ENCODE measurements around the gene PRKD1.

Gene PRKD1

GRCh38 chr14:29636870-29637269, 290.8 kb downstream of the PRKD1 start:
- ATAC-seq, result no peak
- TF ChIP-seq, protein P1, sequence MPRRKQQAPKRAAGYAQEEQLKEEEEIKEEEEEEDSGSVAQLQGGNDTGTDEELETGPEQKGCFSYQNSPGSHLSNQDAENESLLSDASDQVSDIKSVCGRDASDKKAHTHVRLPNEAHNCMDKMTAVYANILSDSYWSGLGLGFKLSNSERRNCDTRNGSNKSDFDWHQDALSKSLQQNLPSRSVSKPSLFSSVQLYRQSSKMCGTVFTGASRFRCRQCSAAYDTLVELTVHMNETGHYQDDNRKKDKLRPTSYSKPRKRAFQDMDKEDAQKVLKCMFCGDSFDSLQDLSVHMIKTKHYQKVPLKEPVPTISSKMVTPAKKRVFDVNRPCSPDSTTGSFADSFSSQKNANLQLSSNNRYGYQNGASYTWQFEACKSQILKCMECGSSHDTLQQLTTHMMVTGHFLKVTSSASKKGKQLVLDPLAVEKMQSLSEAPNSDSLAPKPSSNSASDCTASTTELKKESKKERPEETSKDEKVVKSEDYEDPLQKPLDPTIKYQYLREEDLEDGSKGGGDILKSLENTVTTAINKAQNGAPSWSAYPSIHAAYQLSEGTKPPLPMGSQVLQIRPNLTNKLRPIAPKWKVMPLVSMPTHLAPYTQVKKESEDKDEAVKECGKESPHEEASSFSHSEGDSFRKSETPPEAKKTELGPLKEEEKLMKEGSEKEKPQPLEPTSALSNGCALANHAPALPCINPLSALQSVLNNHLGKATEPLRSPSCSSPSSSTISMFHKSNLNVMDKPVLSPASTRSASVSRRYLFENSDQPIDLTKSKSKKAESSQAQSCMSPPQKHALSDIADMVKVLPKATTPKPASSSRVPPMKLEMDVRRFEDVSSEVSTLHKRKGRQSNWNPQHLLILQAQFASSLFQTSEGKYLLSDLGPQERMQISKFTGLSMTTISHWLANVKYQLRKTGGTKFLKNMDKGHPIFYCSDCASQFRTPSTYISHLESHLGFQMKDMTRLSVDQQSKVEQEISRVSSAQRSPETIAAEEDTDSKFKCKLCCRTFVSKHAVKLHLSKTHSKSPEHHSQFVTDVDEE (CRISPR knock-in tag; IDR thresholded peaks at IDR 0.05), result no peak
- TF ChIP-seq ESRRG (CRISPR knock-in tag; IDR thresholded peaks at IDR 0.05) (no peak), CSDC2 (CRISPR knock-in tag; IDR thresholded peaks at IDR 0.05) (no peak), RARB (CRISPR knock-in tag; IDR thresholded peaks at IDR 0.05) (no peak), TOX (CRISPR knock-in tag; IDR thresholded peaks at IDR 0.05; ENCODE audit: borderline replicate concordance) (no peak), TCF4 (CRISPR knock-in tag; IDR thresholded peaks at IDR 0.05; ENCODE audit: borderline replicate concordance) (no peak), ZFP30 (CRISPR knock-in tag; IDR thresholded peaks at IDR 0.05) (no peak), ZNF70 (CRISPR knock-in tag; IDR thresholded peaks at IDR 0.05) (no peak), BACH2 (CRISPR knock-in tag; IDR thresholded peaks at IDR 0.05; ENCODE audit: borderline replicate concordance) (no peak), ZFP3 (CRISPR knock-in tag; IDR thresholded peaks at IDR 0.05) (no peak), ISL1 (CRISPR knock-in tag; IDR thresholded peaks at IDR 0.05) (no peak), PPARA (CRISPR knock-in tag; IDR thresholded peaks at IDR 0.05; ENCODE audit: borderline replicate concordance) (no peak), GLIS3 (CRISPR knock-in tag; IDR thresholded peaks at IDR 0.05) (no peak), OSR1 (CRISPR knock-in tag; IDR thresholded peaks at IDR 0.05) (no peak), ZNF565 (CRISPR knock-in tag; conservative IDR thresholded peaks at IDR 0.05; ENCODE audit: low read depth) (no peak)
- TF ChIP-seq, protein P2, sequence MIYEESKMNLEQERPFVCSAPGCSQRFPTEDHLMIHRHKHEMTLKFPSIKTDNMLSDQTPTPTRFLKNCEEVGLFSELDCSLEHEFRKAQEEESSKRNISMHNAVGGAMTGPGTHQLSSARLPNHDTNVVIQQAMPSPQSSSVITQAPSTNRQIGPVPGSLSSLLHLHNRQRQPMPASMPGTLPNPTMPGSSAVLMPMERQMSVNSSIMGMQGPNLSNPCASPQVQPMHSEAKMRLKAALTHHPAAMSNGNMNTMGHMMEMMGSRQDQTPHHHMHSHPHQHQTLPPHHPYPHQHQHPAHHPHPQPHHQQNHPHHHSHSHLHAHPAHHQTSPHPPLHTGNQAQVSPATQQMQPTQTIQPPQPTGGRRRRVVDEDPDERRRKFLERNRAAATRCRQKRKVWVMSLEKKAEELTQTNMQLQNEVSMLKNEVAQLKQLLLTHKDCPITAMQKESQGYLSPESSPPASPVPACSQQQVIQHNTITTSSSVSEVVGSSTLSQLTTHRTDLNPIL (CRISPR knock-in tag; IDR thresholded peaks at IDR 0.05; ENCODE audit: low read depth), result no peak
- TF ChIP-seq, protein P3, sequence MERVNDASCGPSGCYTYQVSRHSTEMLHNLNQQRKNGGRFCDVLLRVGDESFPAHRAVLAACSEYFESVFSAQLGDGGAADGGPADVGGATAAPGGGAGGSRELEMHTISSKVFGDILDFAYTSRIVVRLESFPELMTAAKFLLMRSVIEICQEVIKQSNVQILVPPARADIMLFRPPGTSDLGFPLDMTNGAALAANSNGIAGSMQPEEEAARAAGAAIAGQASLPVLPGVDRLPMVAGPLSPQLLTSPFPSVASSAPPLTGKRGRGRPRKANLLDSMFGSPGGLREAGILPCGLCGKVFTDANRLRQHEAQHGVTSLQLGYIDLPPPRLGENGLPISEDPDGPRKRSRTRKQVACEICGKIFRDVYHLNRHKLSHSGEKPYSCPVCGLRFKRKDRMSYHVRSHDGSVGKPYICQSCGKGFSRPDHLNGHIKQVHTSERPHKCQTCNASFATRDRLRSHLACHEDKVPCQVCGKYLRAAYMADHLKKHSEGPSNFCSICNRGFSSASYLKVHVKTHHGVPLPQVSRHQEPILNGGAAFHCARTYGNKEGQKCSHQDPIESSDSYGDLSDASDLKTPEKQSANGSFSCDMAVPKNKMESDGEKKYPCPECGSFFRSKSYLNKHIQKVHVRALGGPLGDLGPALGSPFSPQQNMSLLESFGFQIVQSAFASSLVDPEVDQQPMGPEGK (CRISPR knock-in tag; IDR thresholded peaks at IDR 0.05; ENCODE audit: borderline replicate concordance), result no peak
- TF ChIP-seq, protein P4, sequence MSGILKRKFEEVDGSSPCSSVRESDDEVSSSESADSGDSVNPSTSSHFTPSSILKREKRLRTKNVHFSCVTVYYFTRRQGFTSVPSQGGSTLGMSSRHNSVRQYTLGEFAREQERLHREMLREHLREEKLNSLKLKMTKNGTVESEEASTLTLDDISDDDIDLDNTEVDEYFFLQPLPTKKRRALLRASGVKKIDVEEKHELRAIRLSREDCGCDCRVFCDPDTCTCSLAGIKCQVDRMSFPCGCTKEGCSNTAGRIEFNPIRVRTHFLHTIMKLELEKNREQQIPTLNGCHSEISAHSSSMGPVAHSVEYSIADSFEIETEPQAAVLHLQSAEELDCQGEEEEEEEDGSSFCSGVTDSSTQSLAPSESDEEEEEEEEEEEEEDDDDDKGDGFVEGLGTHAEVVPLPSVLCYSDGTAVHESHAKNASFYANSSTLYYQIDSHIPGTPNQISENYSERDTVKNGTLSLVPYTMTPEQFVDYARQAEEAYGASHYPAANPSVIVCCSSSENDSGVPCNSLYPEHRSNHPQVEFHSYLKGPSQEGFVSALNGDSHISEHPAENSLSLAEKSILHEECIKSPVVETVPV (CRISPR knock-in tag; IDR thresholded peaks at IDR 0.05), result no peak
- TF ChIP-seq, protein P5, sequence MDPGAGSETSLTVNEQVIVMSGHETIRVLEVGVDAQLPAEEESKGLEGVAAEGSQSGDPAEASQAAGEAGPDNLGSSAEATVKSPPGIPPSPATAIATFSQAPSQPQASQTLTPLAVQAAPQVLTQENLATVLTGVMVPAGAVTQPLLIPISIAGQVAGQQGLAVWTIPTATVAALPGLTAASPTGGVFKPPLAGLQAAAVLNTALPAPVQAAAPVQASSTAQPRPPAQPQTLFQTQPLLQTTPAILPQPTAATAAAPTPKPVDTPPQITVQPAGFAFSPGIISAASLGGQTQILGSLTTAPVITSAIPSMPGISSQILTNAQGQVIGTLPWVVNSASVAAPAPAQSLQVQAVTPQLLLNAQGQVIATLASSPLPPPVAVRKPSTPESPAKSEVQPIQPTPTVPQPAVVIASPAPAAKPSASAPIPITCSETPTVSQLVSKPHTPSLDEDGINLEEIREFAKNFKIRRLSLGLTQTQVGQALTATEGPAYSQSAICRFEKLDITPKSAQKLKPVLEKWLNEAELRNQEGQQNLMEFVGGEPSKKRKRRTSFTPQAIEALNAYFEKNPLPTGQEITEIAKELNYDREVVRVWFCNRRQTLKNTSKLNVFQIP (CRISPR knock-in tag; IDR thresholded peaks at IDR 0.05; ENCODE audit: borderline replicate concordance, low read depth), result no peak

DNA sequence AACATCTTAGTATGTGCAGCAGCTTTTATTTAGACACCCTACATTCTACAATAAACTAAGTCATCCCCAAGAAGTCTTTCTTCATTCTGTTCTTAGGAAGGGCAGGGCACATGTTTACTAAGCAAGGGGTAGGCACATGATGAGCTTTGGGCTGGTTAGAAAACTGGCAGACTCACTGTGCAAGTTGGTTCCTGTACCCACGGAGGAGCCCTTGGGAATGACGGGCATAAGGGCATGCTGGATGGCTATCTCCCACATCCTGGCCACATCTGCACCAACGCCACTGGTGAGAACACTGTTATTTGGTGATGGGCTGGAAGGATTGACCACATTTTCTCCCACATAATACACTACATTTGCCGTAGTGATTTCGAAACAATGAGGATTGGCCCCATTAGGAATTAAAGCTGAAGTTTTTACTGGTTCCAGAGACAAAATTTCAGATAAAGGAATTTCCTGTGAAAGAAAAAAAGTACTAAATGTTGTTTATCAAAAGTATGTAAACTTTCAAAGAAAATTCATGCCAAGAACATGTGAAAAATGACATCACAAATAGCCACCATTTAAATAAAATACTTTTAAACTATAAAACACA, 297.0 kb downstream of the PRKD1 start:
- TF ChIP-seq RARB (CRISPR knock-in tag; IDR thresholded peaks at IDR 0.05) (no peak), ZNF70 (CRISPR knock-in tag; IDR thresholded peaks at IDR 0.05) (no peak), PPARA (CRISPR knock-in tag; IDR thresholded peaks at IDR 0.05; ENCODE audit: borderline replicate concordance) (no peak), ESRRG (CRISPR knock-in tag; IDR thresholded peaks at IDR 0.05) (no peak), TCF4 (CRISPR knock-in tag; IDR thresholded peaks at IDR 0.05; ENCODE audit: borderline replicate concordance) (no peak)
- TF ChIP-seq, protein P3 (CRISPR knock-in tag; IDR thresholded peaks at IDR 0.05; ENCODE audit: borderline replicate concordance), result no peak
- TF ChIP-seq, protein P2 (CRISPR knock-in tag; IDR thresholded peaks at IDR 0.05; ENCODE audit: low read depth), result no peak
- no peak for ATAC-seq

All from SK-N-SH treated with all-trans-retinoic acid at 6 μM for 48 hours (cell line).